ENCODE measurements around the gene LIN54.
A peak's percentile ranks its signal among the peaks of the same experiment; 100 is the strongest.
"Not testable (repeated sequence)": the region's sequence is repeated elsewhere in the genome, so short reads cannot be mapped to it uniquely, and the experiment has no call there.

The LIN54 gene

DNA sequence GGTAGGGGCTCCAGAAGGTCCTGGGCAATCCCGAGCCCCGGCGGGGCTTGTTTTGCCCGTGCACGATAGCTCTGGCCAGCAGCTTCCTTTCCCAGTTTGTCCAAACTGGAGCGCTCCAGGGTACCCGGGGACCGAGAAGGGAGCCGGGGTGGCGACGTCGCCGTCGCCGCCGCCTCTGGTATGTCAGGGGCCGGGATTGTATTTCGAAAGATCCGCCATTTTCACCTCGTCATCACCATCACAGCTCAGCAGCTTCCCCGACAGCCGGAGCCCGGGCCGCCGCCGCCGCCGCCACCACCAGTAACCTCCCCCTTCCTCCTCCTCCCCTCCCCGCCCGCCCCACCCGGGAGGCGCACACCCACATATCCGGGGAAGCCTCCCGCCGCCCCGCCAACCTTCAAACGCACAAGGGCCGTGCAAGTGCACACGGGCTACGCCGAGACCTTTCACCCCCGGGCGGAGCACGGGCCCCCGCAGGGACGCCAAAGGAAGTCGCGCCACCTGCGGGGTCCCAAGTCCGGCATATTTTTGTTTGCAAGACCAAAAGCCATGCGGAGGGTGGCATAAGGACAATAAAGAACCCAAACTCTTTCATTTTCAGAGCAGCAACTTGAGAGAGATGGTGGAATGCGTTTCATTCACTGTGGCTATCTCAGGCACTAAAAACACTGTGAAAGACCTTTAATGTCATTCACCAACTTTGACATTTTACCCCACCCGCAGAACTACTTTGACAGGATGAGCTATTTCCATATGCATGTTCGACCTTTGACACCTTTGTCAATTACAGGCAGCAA is at the start of gene LIN54:
Gene LIN54 (minus strand): TSS at position 302 of the 797 bp plus-strand sequence. CDS start 25,979 bp downstream, outside the sequence.
- FAIRE-seq (no peak), DNase-seq (ENCODE audit: insufficient read length, low spot score) (peak; percentile 42)
- peak; percentile 35; the same call in 1 of the 2 replicates for TF ChIP-seq POLR2A (IDR thresholded peaks at IDR 0.05; ENCODE audit: low read depth, low read length)

DNA sequence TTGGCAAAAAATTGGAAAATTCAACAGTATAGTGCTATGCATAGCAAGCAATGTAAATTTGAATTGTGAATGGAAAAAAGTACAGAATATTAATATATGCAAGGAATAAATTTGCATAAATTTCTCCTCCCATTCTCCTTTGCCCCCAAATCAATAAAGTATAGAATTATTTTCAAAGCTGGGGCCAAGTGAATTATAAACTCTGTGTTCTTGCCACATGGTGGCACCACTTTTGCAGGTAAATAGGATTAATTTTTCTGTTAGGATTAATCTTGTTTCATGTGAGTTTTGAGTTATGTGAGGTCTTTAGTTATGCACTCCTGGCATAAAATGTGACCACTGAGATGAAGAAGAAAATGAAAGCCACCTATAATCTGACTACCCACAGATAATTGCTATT is 44.3 kb upstream of the LIN54 start:
- FAIRE-seq (no peak), DNase-seq (ENCODE audit: insufficient read length, low spot score) (no peak)
- TF ChIP-seq POLR2A (IDR thresholded peaks at IDR 0.05; ENCODE audit: low read depth, low read length) = no peak

DNA sequence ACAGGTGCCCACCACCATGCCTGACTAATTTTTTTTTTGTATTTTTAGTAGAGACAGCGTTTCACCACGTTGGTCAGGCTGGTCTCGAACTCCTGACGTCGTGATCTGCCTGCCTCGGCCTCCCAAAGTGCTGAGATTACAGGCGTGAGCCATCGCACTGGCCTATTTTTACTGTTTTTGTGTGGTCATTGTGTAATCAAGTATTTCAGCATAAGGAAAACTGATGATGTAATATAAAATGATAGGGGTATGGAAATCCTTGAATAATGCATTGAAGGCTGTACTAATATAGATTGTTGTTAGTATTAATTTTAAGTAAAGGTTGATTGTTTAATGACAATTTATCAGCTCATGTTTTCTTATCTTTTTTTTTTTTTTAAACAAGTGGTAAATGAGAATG is 38.2 kb upstream of the LIN54 start:
- DNase-seq (ENCODE audit: insufficient read length, low spot score); FAIRE-seq: not testable (repeated sequence)

DNA sequence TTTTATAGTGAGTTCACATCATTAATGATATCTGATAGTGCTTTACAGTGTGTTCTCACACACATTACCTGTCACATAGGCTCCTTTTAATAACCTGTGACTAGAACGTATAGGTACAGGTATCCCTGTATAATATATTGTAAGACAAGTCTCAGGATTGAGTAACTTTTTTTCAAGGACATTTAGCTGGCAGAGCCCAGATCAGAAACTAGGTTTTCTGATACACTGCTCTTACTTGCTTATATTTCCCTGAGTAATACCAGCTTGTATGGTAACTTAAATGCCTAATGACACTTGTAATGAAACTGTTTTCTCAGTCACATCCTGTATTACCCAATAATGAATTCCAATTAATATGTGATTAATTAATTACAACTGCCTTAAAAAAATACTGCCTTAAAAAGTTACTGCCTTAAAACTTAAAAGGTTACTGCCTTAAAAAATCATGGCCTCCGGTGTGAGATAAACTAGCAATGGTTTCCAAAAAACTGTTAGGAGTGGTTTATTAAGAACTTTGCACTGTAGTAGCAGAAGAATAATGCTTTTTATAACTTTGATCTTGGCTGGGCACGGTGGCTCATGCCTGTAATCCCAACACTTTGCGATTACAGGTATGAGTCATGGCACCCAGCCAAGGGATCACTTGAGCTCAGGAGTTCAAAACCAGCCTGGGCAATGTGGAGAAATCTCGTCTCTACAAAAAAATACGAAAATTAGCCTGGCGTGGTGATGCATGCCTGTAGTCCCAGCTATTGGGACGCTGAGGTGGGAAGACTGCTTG is 36.3 kb upstream of the LIN54 start:
- TF ChIP-seq POLR2A (IDR thresholded peaks at IDR 0.05; ENCODE audit: low read depth, low read length) = no peak
- DNase-seq (ENCODE audit: insufficient read length, low spot score) (no peak), FAIRE-seq (no peak)

DNA sequence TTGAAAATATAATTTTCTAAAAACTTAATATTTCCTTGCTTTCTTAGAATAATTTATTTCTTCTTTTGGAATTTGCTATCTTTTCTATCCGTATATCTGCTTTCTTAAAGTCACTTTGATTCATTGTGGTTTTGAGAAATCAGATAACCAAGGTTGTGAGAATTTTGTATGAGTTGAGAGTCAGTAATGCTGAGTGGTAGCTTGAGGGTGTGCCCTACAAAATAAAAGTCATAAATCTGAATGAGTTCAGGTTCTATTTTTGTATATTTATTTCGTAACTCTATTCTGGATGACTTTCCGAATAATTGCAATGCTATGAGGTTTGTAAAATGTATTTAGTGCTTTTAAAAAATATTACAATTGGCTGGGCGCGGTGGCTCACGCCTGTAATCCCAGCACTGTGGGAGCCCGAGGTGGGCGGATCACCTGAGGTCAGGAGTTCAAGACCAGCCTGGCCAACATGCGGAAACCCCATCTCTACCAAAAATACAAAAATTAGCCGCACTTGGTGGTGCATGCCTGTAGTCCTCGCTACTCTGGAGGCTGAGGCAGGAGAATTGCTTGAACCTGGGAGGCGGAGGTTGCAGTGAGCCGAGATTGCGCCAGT is 33.3 kb upstream of the LIN54 start:
- FAIRE-seq (no peak), DNase-seq (ENCODE audit: insufficient read length, low spot score) (no peak)
- TF ChIP-seq POLR2A (IDR thresholded peaks at IDR 0.05; ENCODE audit: low read depth, low read length) = no peak

DNA sequence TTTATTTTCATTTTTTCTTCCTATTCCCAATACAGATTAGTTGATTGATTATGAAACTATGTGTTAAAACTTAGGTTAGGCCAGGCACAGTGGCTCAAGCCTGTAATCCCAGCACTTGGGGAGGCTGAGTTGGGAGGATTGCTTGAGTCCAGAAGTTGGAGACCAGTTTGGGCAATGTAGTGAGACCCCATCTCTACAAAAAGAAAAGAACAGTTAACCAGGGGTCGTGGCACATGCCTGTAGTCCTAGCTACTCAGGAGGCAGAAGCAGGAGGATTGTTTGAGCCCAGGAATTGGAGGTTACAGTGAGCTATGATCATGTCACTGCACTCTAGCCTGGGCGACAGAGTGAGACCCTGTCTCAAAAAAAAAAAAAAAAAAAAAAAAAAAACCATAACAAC is 32.5 kb upstream of the LIN54 start:
- not testable (repeated sequence) for DNase-seq (ENCODE audit: insufficient read length, low spot score); FAIRE-seq

DNA sequence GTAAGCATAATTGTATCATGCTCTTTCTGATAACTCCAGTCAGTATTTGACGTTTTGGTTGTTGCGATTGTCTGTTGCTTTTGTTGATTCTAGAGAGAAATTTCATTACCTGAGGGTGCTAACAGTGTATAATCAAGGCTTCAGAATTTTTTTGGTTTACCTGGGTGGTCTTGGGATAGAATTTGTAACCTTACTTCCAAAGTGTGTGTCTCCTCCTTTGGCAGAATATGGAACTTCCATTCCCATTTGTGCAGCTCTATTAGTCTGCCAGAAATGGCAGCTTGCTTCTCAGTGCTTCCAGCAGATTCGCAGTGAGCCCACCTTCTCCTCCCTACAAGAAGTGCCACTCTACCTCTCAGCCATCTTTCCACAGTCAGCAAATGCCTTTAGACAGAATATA is 29.6 kb upstream of the LIN54 start:
- DNase-seq (ENCODE audit: insufficient read length, low spot score) (no peak), FAIRE-seq (no peak)

DNA sequence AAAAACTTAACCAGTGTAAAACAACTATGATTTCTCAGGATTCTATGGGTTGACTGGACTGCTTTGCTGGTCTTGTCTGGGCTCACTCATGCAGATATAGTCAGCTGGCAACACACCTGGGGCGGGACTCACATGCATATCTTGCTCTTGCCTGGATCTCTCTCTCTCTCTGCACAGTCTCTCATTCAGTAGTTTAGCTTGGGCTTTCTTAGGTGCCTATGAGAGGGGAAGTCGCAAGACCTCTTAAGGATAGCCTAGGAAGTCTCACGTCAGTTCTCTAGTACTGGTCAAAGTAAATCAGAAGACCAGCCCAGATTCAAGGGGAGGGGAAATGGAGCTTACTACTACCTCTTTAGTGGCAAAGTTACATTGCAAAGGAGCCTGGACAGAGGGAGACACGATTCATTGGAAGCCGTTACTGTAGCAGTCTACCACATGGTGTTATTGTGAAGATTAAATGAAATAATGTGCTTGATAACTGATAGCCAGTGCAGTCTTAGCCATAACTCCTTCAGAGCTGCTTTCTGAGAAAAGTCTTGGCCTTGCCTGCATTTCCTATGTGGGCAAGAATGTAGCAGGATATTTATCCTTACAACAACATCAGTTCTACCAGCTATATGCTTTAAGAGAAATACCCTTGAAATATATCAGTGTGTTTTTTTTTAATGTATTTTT is 26.5 kb upstream of the LIN54 start:
- TF ChIP-seq POLR2A (IDR thresholded peaks at IDR 0.05; ENCODE audit: low read depth, low read length) = no peak
- DNase-seq (ENCODE audit: insufficient read length, low spot score) = no peak
- FAIRE-seq = no peak

More for the DNA sequence above, 29.6 kb upstream of the LIN54 start:
- TF ChIP-seq POLR2A (IDR thresholded peaks at IDR 0.05; ENCODE audit: low read depth, low read length) = no peak

DNA sequence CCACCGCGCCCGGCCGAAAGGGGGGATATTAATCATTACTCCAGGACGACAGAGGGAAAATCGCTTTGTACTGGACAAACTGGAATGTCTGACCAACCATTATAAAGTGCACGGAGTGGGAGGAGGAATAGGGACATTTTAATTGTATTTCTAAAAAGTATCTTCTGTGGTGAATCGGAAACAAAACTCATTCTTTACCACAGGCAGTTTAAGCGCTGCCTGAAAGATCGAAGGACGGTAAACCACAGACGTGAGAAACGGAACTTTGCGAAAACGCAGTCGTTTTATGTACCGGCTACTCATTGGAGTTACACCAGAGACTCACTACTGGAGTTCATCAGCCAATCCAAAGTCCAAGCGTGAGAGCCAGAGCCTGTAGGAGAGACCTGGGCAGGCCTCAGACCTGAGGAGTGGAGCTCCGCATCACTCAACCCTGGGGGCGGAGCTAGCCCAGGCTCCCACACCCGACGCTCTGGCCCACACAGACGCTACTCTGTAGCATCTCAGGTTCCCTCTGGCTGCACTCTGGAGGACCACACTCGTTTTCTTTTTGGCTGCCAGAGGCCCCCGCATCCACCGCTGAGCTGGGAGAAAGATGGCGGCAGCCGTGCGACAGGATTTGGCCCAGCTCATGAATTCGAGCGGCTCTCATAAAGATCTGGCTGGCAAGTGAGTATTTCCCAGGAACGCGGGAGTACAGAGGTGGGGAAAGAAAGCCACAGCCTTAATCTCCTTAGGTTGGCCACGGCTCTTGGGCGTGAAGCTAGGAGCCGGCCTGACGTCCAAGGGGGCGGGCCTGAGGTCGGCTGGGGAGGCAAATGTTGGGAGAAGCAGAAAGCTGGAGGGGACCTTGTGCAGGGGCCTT is 24.2 kb upstream of the LIN54 start, which contains the start of gene COPS4:
Gene COPS4 (plus strand): TSS at position 554 of the 865 bp plus-strand sequence. CDS start 42 bp downstream, at position 596.
- peak; percentile 61 for TF ChIP-seq POLR2A (IDR thresholded peaks at IDR 0.05; ENCODE audit: low read depth, low read length)
- DNase-seq (ENCODE audit: insufficient read length, low spot score) (peak; percentile 68), FAIRE-seq (peak; percentile 82)

DNA sequence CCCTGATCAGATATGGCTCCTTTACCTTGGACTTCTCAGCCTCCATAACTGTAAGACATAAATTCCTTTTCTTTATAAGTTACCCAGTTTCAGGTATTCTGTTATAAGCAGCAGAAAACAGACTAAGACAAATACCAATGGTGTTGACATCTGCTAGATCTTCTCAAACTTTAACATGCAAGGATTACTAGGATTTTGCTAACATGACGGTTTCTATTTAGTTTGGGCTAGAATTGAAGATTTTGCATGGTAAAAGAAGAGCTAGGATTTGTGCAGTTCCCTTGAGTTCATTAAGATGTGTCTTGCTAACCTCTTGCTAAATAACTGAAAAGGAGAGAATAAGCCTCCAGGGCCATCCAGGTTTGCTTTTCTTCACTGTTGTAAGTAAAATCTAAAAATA is 19.1 kb upstream of the LIN54 start:
- TF ChIP-seq POLR2A (IDR thresholded peaks at IDR 0.05; ENCODE audit: low read depth, low read length) = no peak
- DNase-seq (ENCODE audit: insufficient read length, low spot score) (no peak), FAIRE-seq (no peak)

DNA sequence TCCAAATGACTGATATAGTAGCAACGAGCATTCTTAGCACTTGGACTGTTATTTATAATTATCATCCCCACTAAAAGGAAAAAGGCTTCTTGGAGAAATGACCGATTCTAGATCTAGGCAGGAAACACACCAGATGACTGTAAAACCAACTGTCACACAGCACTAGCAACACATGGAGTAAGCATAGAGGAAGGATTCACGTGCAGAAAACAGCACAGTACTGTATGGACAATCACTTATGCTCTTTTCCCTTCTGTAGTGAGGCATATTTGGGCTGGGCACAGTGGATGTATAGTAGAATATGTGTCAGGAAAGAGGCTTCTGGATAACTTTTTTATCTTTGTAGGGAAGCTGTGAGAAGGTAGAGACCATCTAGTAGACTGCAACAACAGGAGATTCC is 18.4 kb upstream of the LIN54 start:
- TF ChIP-seq POLR2A (IDR thresholded peaks at IDR 0.05; ENCODE audit: low read depth, low read length) = no peak
- FAIRE-seq (no peak), DNase-seq (ENCODE audit: insufficient read length, low spot score) (no peak)

DNA sequence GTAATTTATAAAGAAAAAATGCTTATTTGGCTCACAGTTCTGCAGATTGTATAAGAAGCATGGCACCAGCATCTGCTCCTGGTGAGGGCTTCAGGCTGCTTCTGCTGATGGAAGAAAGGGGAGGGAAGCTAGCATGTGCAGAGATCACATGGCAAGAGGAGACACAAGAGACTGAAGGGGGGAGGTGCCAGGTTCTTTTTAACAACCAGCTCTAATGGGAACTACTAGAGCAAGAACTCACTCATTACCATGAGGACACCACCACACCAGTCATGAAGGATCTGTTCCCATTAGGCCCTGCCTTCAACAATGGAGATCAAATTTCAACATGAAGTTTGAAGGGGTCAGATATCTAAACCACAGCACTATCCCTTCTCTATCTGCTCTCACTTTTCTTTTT is 14.9 kb upstream of the LIN54 start:
- DNase-seq (ENCODE audit: insufficient read length, low spot score) (no peak), FAIRE-seq (no peak)
- no peak for TF ChIP-seq POLR2A (IDR thresholded peaks at IDR 0.05; ENCODE audit: low read depth, low read length)

DNA sequence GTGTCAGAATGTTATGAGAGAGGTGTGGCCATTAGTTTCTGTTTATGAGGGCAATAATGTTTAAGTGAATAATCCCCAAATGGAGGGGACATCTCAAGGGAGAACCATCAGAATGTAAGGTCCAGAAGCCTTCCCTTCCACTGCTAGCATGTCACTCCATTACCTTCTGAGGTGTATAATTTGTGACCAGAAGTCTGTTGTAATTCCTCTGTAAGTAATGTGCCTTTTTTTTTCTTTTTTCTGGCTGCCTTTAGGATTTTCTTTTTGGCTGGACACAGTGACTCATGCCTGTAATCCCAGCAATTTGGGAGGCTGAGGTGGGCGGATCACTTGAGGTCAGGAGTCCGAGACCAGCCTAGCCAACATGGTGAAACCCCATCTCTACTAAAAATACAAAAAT is 13.6 kb upstream of the LIN54 start:
- TF ChIP-seq POLR2A (IDR thresholded peaks at IDR 0.05; ENCODE audit: low read depth, low read length) = no peak
- FAIRE-seq (no peak), DNase-seq (ENCODE audit: insufficient read length, low spot score) (no peak)

DNA sequence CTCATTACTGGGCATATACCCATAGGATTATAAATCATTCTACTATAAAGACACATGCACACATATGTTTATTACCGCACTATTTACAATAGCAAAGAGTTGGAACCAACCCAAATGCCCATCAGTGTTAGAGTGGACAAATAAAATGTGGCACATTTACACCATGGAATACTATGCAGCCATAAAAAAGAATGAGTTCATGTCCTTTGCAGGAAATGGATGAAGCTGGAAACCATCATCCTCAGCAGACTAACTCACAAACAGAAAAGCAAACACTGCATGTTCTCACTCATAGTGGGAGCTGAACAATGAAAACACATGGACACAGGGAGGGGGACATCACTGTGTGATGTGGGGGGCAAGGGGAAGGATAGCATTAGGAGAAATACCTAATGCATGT is 13.0 kb upstream of the LIN54 start:
- not testable (repeated sequence) for DNase-seq (ENCODE audit: insufficient read length, low spot score)

More for the DNA sequence above, 13.0 kb upstream of the LIN54 start:
- not testable (repeated sequence) for FAIRE-seq

Measured in H54 (cell line).